Peyer's patch (tissue), 4 donors: ENCODE data around the gene FCAR.

Source experiments
- POLR2A ChIP-seq, 2 donors: fragments of 450-650 bp; IDR thresholded peaks; one replicate each; pipeline ENCODE4 v1.5.1; 2017; ENCODE audit warnings: antibody characterized with exemption in 2 of 2, mild to moderate bottlenecking in 2 of 2, moderate library complexity in 2 of 2
- TF ChIP-seq, protein P1 (sequence below), 6 experiments: fragments of 450-650 bp in 4 of 6; fragments of 200-600 bp in 2 of 6; sonication (generic) in 1 of 6; IDR thresholded peaks; one replicate each; pipeline ENCODE4 v1.5.1; 2017 to 2019; ENCODE audit warnings: antibody characterized with exemption in 6 of 6, mild to moderate bottlenecking in 3 of 6, moderate library complexity in 1 of 6

- TF ChIP-seq, protein P1, sequence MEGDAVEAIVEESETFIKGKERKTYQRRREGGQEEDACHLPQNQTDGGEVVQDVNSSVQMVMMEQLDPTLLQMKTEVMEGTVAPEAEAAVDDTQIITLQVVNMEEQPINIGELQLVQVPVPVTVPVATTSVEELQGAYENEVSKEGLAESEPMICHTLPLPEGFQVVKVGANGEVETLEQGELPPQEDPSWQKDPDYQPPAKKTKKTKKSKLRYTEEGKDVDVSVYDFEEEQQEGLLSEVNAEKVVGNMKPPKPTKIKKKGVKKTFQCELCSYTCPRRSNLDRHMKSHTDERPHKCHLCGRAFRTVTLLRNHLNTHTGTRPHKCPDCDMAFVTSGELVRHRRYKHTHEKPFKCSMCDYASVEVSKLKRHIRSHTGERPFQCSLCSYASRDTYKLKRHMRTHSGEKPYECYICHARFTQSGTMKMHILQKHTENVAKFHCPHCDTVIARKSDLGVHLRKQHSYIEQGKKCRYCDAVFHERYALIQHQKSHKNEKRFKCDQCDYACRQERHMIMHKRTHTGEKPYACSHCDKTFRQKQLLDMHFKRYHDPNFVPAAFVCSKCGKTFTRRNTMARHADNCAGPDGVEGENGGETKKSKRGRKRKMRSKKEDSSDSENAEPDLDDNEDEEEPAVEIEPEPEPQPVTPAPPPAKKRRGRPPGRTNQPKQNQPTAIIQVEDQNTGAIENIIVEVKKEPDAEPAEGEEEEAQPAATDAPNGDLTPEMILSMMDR (IDR thresholded peaks at IDR 0.05), result no peak
- TF ChIP-seq POLR2A (IDR thresholded peaks at IDR 0.05), result no peak
These were observed at the start of gene FCAR for GRCh38 chr19:54873990-54874389.
